HepG2 (cell line): Measurements from ENCODE around the gene C16orf89. TPM values are rescaled to one million over a fixed set of nuclear protein-coding genes. Genes with fewer than 3 reads are reported as not detected.

Experiments
- CBFB ChIP-seq: sonication (generic); formaldehyde crosslinking; IDR thresholded peaks from 2 replicates; pipeline ENCODE4 v1.4.0; 2020; ENCODE audit warnings: missing genetic modification reagents
- ELF1 ChIP-seq: sonication (generic); formaldehyde crosslinking; IDR thresholded peaks from 2 replicates; pipeline ENCODE4 v1.4.0; 2020; ENCODE audit warnings: missing genetic modification reagents
- ELF3 ChIP-seq: IDR thresholded peaks from 2 replicates; pipeline ENCODE4 v1.6.1; 2016; ENCODE audit warnings: missing genetic modification reagents, missing compliant biosample characterization
- EP300 ChIP-seq, 3 experiments: sonication (generic) in 1 of 3; formaldehyde crosslinking in 1 of 3; IDR thresholded peaks; 2 replicates each; pipeline versions ENCODE4 v1.5.1 to v1.6.1; 2011 to 2020; ENCODE audit warnings: low read depth in 2 of 3, low read length in 2 of 3, borderline replicate concordance in 1 of 3, improper control_type of control experiment in 1 of 3, mild to moderate bottlenecking in 1 of 3, missing genetic modification reagents in 1 of 3, moderate library complexity in 1 of 3
- FOSL1 ChIP-seq: sonication (generic); formaldehyde crosslinking; IDR thresholded peaks from 2 replicates; pipeline ENCODE4 v1.9.0; 2021; ENCODE audit warnings: missing genetic modification reagents, borderline replicate concordance
- JDP2 ChIP-seq: sonication (generic); formaldehyde crosslinking; IDR thresholded peaks from 2 replicates; pipeline ENCODE4 v1.8.1; 2022; ENCODE audit warnings: missing genetic modification reagents, borderline replicate concordance
- JUN ChIP-seq: sonication (generic); formaldehyde crosslinking; IDR thresholded peaks from 2 replicates; pipeline ENCODE4 v1.4.0; 2020; ENCODE audit warnings: mild to moderate bottlenecking, missing genetic modification reagents
- PHF5A ChIP-seq: IDR thresholded peaks from one replicate; pipeline ENCODE4 v1.6.1; 2018; ENCODE audit warnings: low read depth, missing genetic modification reagents; ENCODE audit not compliant: unreplicated experiment
- ZBTB20 ChIP-seq: sonication (generic); formaldehyde crosslinking; IDR thresholded peaks from 2 replicates; pipeline ENCODE4 v1.8.1; 2023; ENCODE audit warnings: missing genetic modification reagents, low read depth, mild to moderate bottlenecking, borderline replicate concordance
- ZBTB8A ChIP-seq: sonication (generic); formaldehyde crosslinking; IDR thresholded peaks from 2 replicates; pipeline ENCODE4 v1.4.0; 2020; ENCODE audit warnings: mild to moderate bottlenecking, low read depth, missing genetic modification reagents, borderline replicate concordance
- ZFAT ChIP-seq: sonication (generic); formaldehyde crosslinking; conservative IDR thresholded peaks from 2 replicates; pipeline ENCODE4 v1.8.1; 2023; ENCODE audit warnings: missing genetic modification reagents, inconsistent platforms
- ZFYVE20 ChIP-seq: sonication (generic); formaldehyde crosslinking; IDR thresholded peaks from 2 replicates; pipeline ENCODE4 v1.8.0; 2023; ENCODE audit warnings: low read depth, mild to moderate bottlenecking, moderate library complexity, missing genetic modification reagents, borderline replicate concordance
- ZNF749 ChIP-seq: sonication (generic); formaldehyde crosslinking; IDR thresholded peaks from 2 replicates; pipeline ENCODE4 v1.8.0; 2022; ENCODE audit warnings: mild to moderate bottlenecking, missing genetic modification reagents, moderate library complexity, borderline replicate concordance
- ZUFSP ChIP-seq: sonication (generic); formaldehyde crosslinking; IDR thresholded peaks from 2 replicates; pipeline ENCODE4 v1.9.0; 2021; ENCODE audit warnings: missing genetic modification reagents, mild to moderate bottlenecking, borderline replicate concordance
- polyA plus RNA-seq, 8 experiments: library from polyadenylated mRNA; depleted of rRNA in 3 of 8; stranded (reverse) in 7 of 8; unstranded in 1 of 8; fragments of >200 nt; fragmentation: Illumina TruSeq in 4 of 8; extraction: Trizol in 4 of 8; gene quantifications; 2 replicates each; pipeline versions ENCODE4 v1.2.1 to v1.2.3, GENCODE V29; 2011 to 2016; ENCODE audit warnings: low read depth in 4 of 8, missing spikeins in 1 of 8, mixed read lengths in 1 of 8; ENCODE audit not compliant: insufficient read depth in 1 of 8
- total RNA-seq, 5 experiments: library from RNA; depleted of rRNA; stranded (reverse); fragments of >200 nt; fragmentation: Illumina TruSeq; extraction: Trizol; gene quantifications; 2 replicates each; pipeline ENCODE4 v1.2.3, GENCODE V29; 2016; ENCODE audit warnings: low read depth in 1 of 5
- TF ChIP-seq, protein P1 (sequence below): sonication (generic); formaldehyde crosslinking; IDR thresholded peaks from 2 replicates; pipeline ENCODE4 v1.4.0; 2020; ENCODE audit warnings: missing genetic modification reagents
- TF ChIP-seq, protein P2 (sequence below): IDR thresholded peaks from 2 replicates; pipeline ENCODE4 v1.6.1; 2016; ENCODE audit warnings: control low read depth
- TF ChIP-seq, protein P3 (sequence below): sonication (generic); formaldehyde crosslinking; IDR thresholded peaks from 2 replicates; pipeline ENCODE4 v1.5.0; 2020; ENCODE audit warnings: missing genetic modification reagents
- TF ChIP-seq, protein P4 (sequence below): sonication (generic); formaldehyde crosslinking; IDR thresholded peaks from 2 replicates; pipeline ENCODE4 v1.5.0; 2020; ENCODE audit warnings: missing genetic modification reagents
- TF ChIP-seq, protein P5 (sequence below): sonication (generic); formaldehyde crosslinking; IDR thresholded peaks from 2 replicates; pipeline ENCODE4 v1.4.0; 2020; ENCODE audit warnings: missing genetic modification reagents; ENCODE audit errors: not compliant biosample characterization

Gene C16orf89
- total and polyA plus RNA-seq, 2 of the 13 experiments (the other 11 are each of a cell fraction or from before 2014, with no cell fraction given) = 1.9 to 3.4 TPM

DNA sequence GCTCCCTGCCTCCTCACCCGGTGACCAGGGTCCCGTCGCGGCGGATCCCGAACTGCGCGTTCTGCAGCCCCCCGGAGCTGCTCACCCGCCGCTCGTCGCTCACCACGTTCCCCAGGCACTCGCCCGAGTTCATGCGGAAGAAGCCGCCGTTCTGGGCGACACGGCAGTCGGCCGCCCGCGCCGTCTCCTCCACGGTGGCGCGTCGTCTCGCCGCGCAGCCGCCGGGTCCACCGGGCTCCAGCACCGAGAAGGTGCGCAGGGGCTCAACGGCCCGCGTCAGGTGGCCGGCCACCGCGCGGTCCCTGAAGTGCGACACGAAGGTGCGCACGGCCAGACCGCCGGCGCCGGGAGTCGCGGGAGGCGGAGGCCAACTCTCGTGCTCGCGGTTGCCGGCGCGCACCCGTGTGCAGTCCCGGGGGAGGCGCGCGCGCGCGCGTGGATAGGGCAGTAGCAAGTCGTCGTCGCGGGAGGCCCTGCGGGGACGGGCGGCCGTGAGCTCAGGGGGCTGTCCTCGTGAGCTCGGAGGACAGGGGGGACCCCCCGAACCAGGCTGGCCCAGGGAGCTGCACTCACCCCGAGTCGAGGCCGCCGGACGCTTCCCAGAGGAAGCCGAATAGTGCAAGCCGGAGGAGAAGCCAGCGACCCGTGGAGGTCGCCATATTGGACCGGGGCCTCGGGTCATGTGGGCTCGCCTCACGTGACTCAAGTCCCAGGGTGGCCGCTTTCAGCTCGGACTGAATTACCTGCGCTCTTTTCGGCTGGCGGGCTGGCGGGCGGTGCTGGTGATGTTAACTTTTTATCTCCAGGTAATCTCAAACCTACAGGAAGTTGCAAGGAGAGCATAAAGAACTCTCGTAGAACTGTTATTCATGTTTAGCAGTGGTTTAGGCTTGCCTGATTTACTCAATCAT lies 32.2 kb downstream of the C16orf89 start, which contains the start of gene NAGPA (continued):
- TF ChIP-seq, protein P1, sequence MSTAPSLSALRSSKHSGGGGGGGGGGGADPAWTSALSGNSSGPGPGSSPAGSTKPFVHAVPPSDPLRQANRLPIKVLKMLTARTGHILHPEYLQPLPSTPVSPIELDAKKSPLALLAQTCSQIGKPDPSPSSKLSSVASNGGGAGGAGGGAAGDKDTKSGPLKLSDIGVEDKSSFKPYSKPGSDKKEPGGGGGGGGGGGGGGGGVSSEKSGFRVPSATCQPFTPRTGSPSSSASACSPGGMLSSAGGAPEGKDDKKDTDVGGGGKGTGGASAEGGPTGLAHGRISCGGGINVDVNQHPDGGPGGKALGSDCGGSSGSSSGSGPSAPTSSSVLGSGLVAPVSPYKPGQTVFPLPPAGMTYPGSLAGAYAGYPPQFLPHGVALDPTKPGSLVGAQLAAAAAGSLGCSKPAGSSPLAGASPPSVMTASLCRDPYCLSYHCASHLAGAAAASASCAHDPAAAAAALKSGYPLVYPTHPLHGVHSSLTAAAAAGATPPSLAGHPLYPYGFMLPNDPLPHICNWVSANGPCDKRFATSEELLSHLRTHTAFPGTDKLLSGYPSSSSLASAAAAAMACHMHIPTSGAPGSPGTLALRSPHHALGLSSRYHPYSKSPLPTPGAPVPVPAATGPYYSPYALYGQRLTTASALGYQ = peak; percentile 95
- TF ChIP-seq ZNF749 (CRISPR knock-in tag) (peak; percentile 94; the same call in 1 of the 2 replicates), PHF5A (CRISPR knock-in tag) (peak; percentile 63), ZUFSP (peak; percentile 93; the same call in 1 of the 2 replicates), ZBTB8A (CRISPR knock-in tag) (no peak), EP300 (IDR thresholded peaks at IDR 0.05; ENCODE audit: low read depth in 2 of 2, low read length in 2 of 2) (peak in 1 of 2 experiments; percentile 78; a peak in 2 of 4 replicates), EP300 (CRISPR knock-in tag; IDR thresholded peaks at IDR 0.05; ENCODE audit: borderline replicate concordance) (no peak; the same call in 1 of the 2 replicates), ELF1 (CRISPR knock-in tag) (peak; percentile 80), ZBTB20 (peak; percentile 86), CBFB (CRISPR knock-in tag) (peak; percentile 85), ELF3 (CRISPR knock-in tag) (peak; percentile 79), ZFYVE20 (CRISPR knock-in tag) (peak; percentile 43; the same call in 1 of the 2 replicates), FOSL1 (CRISPR knock-in tag) (peak; percentile 21; the same call in 1 of the 2 replicates), ZFAT (CRISPR knock-in tag) (peak; percentile 92), JDP2 (CRISPR knock-in tag) (peak; percentile 54; the same call in 1 of the 2 replicates), JUN (CRISPR knock-in tag) (no peak)
- TF ChIP-seq, protein P2, sequence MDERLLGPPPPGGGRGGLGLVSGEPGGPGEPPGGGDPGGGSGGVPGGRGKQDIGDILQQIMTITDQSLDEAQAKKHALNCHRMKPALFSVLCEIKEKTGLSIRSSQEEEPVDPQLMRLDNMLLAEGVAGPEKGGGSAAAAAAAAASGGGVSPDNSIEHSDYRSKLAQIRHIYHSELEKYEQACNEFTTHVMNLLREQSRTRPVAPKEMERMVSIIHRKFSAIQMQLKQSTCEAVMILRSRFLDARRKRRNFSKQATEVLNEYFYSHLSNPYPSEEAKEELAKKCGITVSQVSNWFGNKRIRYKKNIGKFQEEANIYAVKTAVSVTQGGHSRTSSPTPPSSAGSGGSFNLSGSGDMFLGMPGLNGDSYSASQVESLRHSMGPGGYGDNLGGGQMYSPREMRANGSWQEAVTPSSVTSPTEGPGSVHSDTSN (CRISPR knock-in tag) = no peak
- TF ChIP-seq, protein P3, sequence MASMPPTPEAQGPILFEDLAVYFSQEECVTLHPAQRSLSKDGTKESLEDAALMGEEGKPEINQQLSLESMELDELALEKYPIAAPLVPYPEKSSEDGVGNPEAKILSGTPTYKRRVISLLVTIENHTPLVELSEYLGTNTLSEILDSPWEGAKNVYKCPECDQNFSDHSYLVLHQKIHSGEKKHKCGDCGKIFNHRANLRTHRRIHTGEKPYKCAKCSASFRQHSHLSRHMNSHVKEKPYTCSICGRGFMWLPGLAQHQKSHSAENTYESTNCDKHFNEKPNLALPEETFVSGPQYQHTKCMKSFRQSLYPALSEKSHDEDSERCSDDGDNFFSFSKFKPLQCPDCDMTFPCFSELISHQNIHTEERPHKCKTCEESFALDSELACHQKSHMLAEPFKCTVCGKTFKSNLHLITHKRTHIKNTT = no peak
- TF ChIP-seq, protein P4, sequence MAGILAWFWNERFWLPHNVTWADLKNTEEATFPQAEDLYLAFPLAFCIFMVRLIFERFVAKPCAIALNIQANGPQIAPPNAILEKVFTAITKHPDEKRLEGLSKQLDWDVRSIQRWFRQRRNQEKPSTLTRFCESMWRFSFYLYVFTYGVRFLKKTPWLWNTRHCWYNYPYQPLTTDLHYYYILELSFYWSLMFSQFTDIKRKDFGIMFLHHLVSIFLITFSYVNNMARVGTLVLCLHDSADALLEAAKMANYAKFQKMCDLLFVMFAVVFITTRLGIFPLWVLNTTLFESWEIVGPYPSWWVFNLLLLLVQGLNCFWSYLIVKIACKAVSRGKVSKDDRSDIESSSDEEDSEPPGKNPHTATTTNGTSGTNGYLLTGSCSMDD (CRISPR knock-in tag) = no peak; the same call in none of the 2 replicates
- TF ChIP-seq, protein P5, sequence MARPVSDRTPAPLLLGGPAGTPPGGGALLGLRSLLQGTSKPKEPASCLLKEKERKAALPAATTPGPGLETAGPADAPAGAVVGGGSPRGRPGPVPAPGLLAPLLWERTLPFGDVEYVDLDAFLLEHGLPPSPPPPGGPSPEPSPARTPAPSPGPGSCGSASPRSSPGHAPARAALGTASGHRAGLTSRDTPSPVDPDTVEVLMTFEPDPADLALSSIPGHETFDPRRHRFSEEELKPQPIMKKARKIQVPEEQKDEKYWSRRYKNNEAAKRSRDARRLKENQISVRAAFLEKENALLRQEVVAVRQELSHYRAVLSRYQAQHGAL (CRISPR knock-in tag) = peak; percentile 94
